Kidney tubule cell (primary cell): Measurements from ENCODE around the gene SCAMP5.

Experiments used
- DNase-seq: peaks from one replicate; pipeline ENCODE4 v3.0.0-alpha.2; 2018; ENCODE audit warnings: low spot score

Gene SCAMP5

DNA sequence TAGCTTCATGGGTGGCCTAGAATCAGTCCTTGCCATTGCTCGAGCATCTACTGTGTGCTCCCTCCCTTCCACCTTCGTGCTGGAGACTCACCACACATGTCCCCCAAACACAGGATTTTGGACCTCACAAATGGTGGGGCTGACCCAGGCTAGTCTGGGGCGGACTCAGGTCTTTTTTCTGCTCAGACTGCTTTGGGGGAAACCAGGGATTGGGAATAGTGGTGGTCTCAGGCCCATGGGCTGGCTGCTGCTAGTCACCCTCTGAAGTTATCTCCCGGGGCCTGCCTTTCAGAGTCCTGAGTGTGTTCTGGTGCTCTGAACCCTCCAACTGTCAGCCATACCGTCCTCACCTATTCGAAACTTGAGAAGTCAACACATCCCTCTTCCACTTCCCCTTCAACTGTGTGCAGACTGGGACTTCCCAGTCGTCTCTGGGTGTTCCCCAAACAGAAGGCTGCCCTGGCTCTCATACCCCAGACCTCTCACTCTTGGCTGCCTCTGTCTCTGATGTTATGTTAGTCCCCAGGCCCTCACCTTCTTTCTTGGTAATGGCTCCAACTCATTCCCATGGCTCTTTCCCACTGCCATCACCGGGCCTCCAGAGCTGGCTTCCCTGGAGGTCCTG lies 74.0 kb downstream of the SCAMP5 start:
- DNase-seq: no peak

DNA sequence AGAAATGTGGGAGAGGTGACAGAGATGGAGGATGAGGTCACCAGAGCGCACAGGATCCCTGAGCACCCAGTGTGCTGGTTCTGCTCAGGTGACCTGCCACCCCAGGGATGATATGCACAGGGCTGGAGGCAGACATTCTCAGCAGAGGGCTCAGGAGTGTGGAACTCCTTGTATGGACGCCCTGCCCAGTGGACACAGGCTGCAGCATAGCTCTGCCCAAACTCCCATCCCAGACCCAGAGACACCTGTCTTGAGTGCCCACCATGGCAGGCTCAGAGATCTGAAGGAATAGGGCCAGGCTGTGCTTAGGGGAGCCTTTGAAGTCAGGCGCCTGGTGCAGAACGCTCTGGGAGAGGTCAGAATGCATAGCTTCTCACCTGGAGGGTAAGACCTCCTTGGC lies 75.3 kb downstream of the SCAMP5 start:
- DNase-seq: no peak
